ENCODE results near the gene ZFP92. TPM values are rescaled to one million over a fixed set of nuclear protein-coding genes. Genes with fewer than 3 reads are reported as not detected.

The ZFP92 gene
- total and polyA plus RNA-seq, 2 of the 8 experiments (the other 6 are each of a cell fraction or from before 2014, with no cell fraction given): 0.14 to 0.41 TPM

- no peak overlapping the region for H3K23ac ChIP-seq (ENCODE audit: insufficient read length)
- H3K23me2 ChIP-seq (ENCODE audit: low read depth, low read length): no peaks in the 10 kb centered on the region
- no peak overlapping the region for H3K4me2 ChIP-seq (ENCODE audit: insufficient read depth in 1 of 2, low read depth in 2 of 2, low read length in 2 of 2)
- no peak overlapping the region for H3K4me3 ChIP-seq (ENCODE audit: extremely low read depth in 1 of 4, insufficient read depth in 2 of 4, low read depth in 3 of 4, low read length in 4 of 4)
- no peak overlapping the region for H4K5ac ChIP-seq (ENCODE audit: insufficient read length, low read depth, low read length)
- no peaks in the 10 kb centered on the region for H3K36me3 ChIP-seq (ENCODE audit: control insufficient read depth in 2 of 4, insufficient read depth in 4 of 4, low read length in 3 of 4)
- TF ChIP-seq SIRT6 (IDR thresholded peaks at IDR 0.05; ENCODE audit: low read length) (no peak), TCF12 (IDR thresholded peaks at IDR 0.05; ENCODE audit: low read depth, low read length) (no peak)
- no peak overlapping the region for H3K14ac ChIP-seq (ENCODE audit: insufficient read length)
- H3K9me3 ChIP-seq (ENCODE audit: insufficient read depth in 2 of 2, low read depth in 1 of 2, low read length in 1 of 2): no peaks in the 10 kb centered on the region
- no peak overlapping the region for H4K91ac ChIP-seq (replicated peaks; ENCODE audit: insufficient read length, low read length)
- H4K20me1 ChIP-seq (replicated peaks in 1 of 2; ENCODE audit: control insufficient read depth in 1 of 2, insufficient read depth in 2 of 2, low read length in 2 of 2): no peaks in the 10 kb centered on the region
- no peak overlapping the region for H2BK15ac ChIP-seq (ENCODE audit: low read length)
- DNase-seq (ENCODE audit: low read depth in 1 of 2, low spot score in 2 of 2) (no peak), FAIRE-seq (no peak)
- ChIA-PET POLR2A (ENCODE audit: partially characterized antibody) (no interaction called here), CTCF (ENCODE audit: partially characterized antibody) (interaction anchor here (0.7 to 1.9 kb wide), 4 partner anchors 20 to 99 kb away, joined by 3 to 5 read pairs (median 4); no protein-coding TSS in a partner anchor)
- no peaks in the 10 kb centered on the region for H3K79me2 ChIP-seq (ENCODE audit: control insufficient read depth in 1 of 2, insufficient read depth in 2 of 2, low read length in 2 of 2)
- H3K9ac ChIP-seq (replicated peaks in 1 of 4; ENCODE audit: extremely low read depth in 1 of 4, low read depth in 3 of 4, low read length in 3 of 4): no peak overlapping the region
- H3K4me1 ChIP-seq (replicated peaks in 1 of 4; ENCODE audit: control insufficient read depth in 3 of 4, insufficient read depth in 4 of 4, low read length in 3 of 4): no peaks in the 10 kb centered on the region
- H2BK120ac ChIP-seq (replicated peaks; ENCODE audit: low read depth, low read length): no peak overlapping the region
- no peak overlapping the region for H2BK12ac ChIP-seq (ENCODE audit: low read depth, low read length)
- H3K56ac ChIP-seq (replicated peaks; ENCODE audit: insufficient read length, low read depth, low read length): no peak overlapping the region
- H3K27ac ChIP-seq (ENCODE audit: low read depth, low read length): no peak overlapping the region
- H2BK5ac ChIP-seq (ENCODE audit: low read depth, low read length): no peak overlapping the region
- no peak overlapping the region for H3K4ac ChIP-seq (replicated peaks; ENCODE audit: insufficient read length, low read depth, low read length)
- no peak overlapping the region for H4K8ac ChIP-seq (ENCODE audit: extremely low read depth, insufficient read depth, low read length)
- no peak overlapping the region for H2AFZ ChIP-seq (ENCODE audit: low read length)
- WGBS, 2 experiments (ENCODE audit: extremely low coverage in 1 of 2, insufficient coverage in 1 of 2, insufficient read length in 1 of 2, insufficient replicate concordance in 2 of 2, low coverage in 1 of 2, low lambda C conversion rate in 2 of 2, missing lambda C conversion rate in 1 of 2): 83% methylated on average over 10 of the region's 13 CpGs; no CpG with 5 or more reads in 1 of the 2 experiments
- no peak overlapping the region for H3K18ac ChIP-seq (ENCODE audit: extremely low read depth, low read length)
- no peaks in the 10 kb centered on the region for H3K79me1 ChIP-seq (ENCODE audit: low read depth, low read length)
- H3K27me3 ChIP-seq (replicated peaks in 1 of 4; ENCODE audit: control insufficient read depth in 3 of 4, extremely low read depth in 1 of 4, insufficient read depth in 3 of 4, low read length in 3 of 4): no peaks in the 10 kb centered on the region
- H2AK5ac ChIP-seq (ENCODE audit: low read depth, low read length): no peak overlapping the region
- no peak overlapping the region for H2BK20ac ChIP-seq (ENCODE audit: low read length)
These were observed 29.4 kb downstream of the ZFP92 start for GRCh38 chrX:153440556-153441135.

Data from H1 (cell line).